PC-3 (cell line): ENCODE data around the gene FOXD2. TPM values are rescaled to one million over a fixed set of nuclear protein-coding genes. Genes with fewer than 3 reads are reported as not detected.

Source experiments
- ATAC-seq: fragments of 200-7000 bp; cut with Tn5 transposase; 2 replicates; pipeline ENCODE4 v1.9.1; 2020; ENCODE audit warnings: mild to moderate bottlenecking, moderate library complexity
- BruUV-seq: library from RNA; stranded (reverse); fragments of 400-500 nt; replicated peaks from 2 replicates; lab custom pipeline; 2021; lab: Mats Ljungman, UMichigan
- CTCF ChIA-PET: fragments of 300-600 bp; sonication (Branson Sonifier 250); formaldehyde crosslinking; loops from one replicate; lab custom pipeline; 2022; ENCODE audit warnings: antibody characterized with exemption; lab: Charles Lee
- POLR2A ChIA-PET: fragments of 300-600 bp; sonication (Branson Sonifier 250); formaldehyde crosslinking; loops from one replicate; lab custom pipeline; 2022; ENCODE audit warnings: antibody characterized with exemption; ENCODE audit not compliant: unreplicated experiment; lab: Charles Lee
- DNase-seq: peaks from one replicate; pipeline ENCODE4 v3.0.0-alpha.2; 2015
- H2AFZ ChIP-seq: fragments of 300-600 bp; sonication (generic); 2 replicates; pipeline ENCODE4 v1.6.0; 2016; ENCODE audit warnings: antibody characterized with exemption, low read length
- H3F3A ChIP-seq: fragments of 300-600 bp; sonication (generic); one replicate; pipeline ENCODE4 v1.6.0; 2017; ENCODE audit warnings: antibody characterized with exemption, low read length, control low read depth, mild to moderate bottlenecking; ENCODE audit not compliant: unreplicated experiment
- H3K27ac ChIP-seq: fragments of 300-600 bp; sonication (generic); 2 replicates; pipeline ENCODE4 v1.5.1; 2016; ENCODE audit warnings: mild to moderate bottlenecking, low read length
- H3K27me3 ChIP-seq: fragments of 300-600 bp; sonication (generic); 2 replicates; pipeline ENCODE4 v1.6.1; 2016; ENCODE audit warnings: low read length, mixed read lengths
- H3K36me3 ChIP-seq: fragments of 300-600 bp; sonication (generic); 2 replicates; pipeline ENCODE4 v1.6.1; 2016; ENCODE audit warnings: low read depth, mixed run types, low read length, mixed read lengths
- H3K4me1 ChIP-seq: fragments of 300-600 bp; sonication (generic); 2 replicates; pipeline ENCODE4 v1.5.1; 2016; ENCODE audit warnings: low read length; ENCODE audit not compliant: insufficient read depth
- H3K4me2 ChIP-seq: fragments of 300-600 bp; sonication (generic); 2 replicates; pipeline ENCODE4 v1.6.0; 2016; ENCODE audit warnings: low read length
- H3K4me3 ChIP-seq: fragments of 300-600 bp; sonication (generic); 2 replicates; pipeline ENCODE4 v1.5.1; 2016; ENCODE audit warnings: mild to moderate bottlenecking, low read length, mixed read lengths
- H3K79me2 ChIP-seq: fragments of 300-600 bp; sonication (generic); 2 replicates; pipeline ENCODE4 v1.6.1; 2017; ENCODE audit warnings: low read length, mixed read lengths
- H3K9ac ChIP-seq: fragments of 300-600 bp; sonication (generic); 2 replicates; pipeline ENCODE4 v1.6.0; 2016; ENCODE audit warnings: mild to moderate bottlenecking, low read length
- H3K9me2 ChIP-seq: fragments of 300-600 bp; sonication (generic); replicated peaks from 2 replicates; pipeline ENCODE4 v1.6.1; 2016; ENCODE audit warnings: mixed run types, low read length, mixed read lengths
- H3K9me3 ChIP-seq: fragments of 300-600 bp; sonication (generic); 2 replicates; pipeline ENCODE4 v1.6.1; 2016; ENCODE audit warnings: low read length, mixed read lengths
- H4K20me1 ChIP-seq: fragments of 300-600 bp; sonication (generic); 2 replicates; pipeline ENCODE4 v1.6.1; 2016; ENCODE audit warnings: low read length, mixed read lengths
- EZH2 ChIP-seq: fragments of 300-600 bp; sonication (generic); IDR thresholded peaks from one replicate; pipeline ENCODE4 v1.6.1; 2017; ENCODE audit warnings: antibody characterized with exemption, mild to moderate bottlenecking, low read length; ENCODE audit not compliant: unreplicated experiment
- EZH2phosphoT487 ChIP-seq: fragments of 300-600 bp; sonication (generic); IDR thresholded peaks from 2 replicates; pipeline ENCODE4 v1.6.1; 2018; ENCODE audit warnings: mild to moderate bottlenecking, antibody characterized with exemption, low read length, borderline replicate concordance
- intact Hi-C: fragments of 100-400 bp; cut with micrococcal nuclease; formaldehyde crosslinking; loops from 2 replicates; pipeline ENCODE4 v1.9.0; 2023
- total RNA-seq: library from RNA; depleted of rRNA; stranded (reverse); fragments of >200 nt; gene quantifications from 2 replicates; pipeline ENCODE4 v1.2.3, GENCODE V29; 2014
- TF ChIP-seq, protein P1 (sequence below): fragments of 300-600 bp; sonication (generic); conservative IDR thresholded peaks from 2 replicates; pipeline ENCODE4 v1.5.1; 2017; ENCODE audit warnings: antibody characterized with exemption, low read depth, mild to moderate bottlenecking, low read length

FOXD2 gene
- total RNA-seq, 1 experiment from 2014 or later = 0.80 TPM

DNA sequence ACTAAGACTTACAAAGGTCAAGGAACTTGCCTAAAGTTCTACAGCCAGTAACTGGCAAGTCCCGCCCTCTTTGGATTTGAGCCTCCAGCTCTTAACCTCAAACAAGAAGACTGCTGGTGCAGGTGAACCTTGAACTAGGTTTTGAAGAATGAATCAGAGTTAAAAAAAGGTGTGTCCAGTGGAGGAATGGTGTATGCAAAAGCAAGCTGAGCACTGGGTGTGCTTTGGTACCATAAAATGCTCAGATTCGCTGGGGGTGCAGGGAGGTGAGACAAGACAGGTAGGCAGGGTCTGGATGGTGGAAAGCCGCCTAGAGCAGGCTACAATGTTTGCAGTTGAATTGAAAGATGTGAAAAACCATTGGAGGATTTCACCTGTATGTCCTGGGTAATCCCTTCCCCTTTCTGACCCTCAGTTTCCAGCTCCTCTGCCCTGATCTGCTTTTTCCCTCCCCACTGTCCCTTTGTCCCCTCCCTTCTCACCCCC lies 39.8 kb downstream of the FOXD2 start:
- Histone ChIP-seq H2AFZ (peak overlapping the region; percentile 8; the same call in 1 of the 2 replicates), H3K9me2 (no peaks in the 10 kb centered on the region), H3K79me2 (no peaks in the 10 kb centered on the region), H3K4me3 (peak overlapping the region; percentile 19; the same call in 1 of the 2 replicates), H4K20me1 (no peaks in the 10 kb centered on the region), H3K4me2 (peak overlapping the region; percentile 57), H3K9ac (no peak overlapping the region), H3K27me3 (no peaks in the 10 kb centered on the region), H3K36me3 (no peaks in the 10 kb centered on the region), H3K9me3 (no peaks in the 10 kb centered on the region), H3F3A (no peaks in the 10 kb centered on the region), H3K27ac (peak overlapping the region; percentile 29), H3K4me1 (peaks cover 20% of the 10 kb centered on the region)
- TF ChIP-seq EZH2 (no peak), EZH2phosphoT487 (no peak)
- TF ChIP-seq, protein P1, sequence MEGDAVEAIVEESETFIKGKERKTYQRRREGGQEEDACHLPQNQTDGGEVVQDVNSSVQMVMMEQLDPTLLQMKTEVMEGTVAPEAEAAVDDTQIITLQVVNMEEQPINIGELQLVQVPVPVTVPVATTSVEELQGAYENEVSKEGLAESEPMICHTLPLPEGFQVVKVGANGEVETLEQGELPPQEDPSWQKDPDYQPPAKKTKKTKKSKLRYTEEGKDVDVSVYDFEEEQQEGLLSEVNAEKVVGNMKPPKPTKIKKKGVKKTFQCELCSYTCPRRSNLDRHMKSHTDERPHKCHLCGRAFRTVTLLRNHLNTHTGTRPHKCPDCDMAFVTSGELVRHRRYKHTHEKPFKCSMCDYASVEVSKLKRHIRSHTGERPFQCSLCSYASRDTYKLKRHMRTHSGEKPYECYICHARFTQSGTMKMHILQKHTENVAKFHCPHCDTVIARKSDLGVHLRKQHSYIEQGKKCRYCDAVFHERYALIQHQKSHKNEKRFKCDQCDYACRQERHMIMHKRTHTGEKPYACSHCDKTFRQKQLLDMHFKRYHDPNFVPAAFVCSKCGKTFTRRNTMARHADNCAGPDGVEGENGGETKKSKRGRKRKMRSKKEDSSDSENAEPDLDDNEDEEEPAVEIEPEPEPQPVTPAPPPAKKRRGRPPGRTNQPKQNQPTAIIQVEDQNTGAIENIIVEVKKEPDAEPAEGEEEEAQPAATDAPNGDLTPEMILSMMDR = no peak
- CTCF ChIA-PET = interaction anchor here (1.0 to 1.4 kb wide), 2 partner anchors 40 kb away, joined by 4 to 8 read pairs; partner anchors contain the start of gene FOXD2
- BruUV-seq = no TSS peak
- intact Hi-C loops = no loop called here
- POLR2A ChIA-PET = interaction anchor here (0.6 kb wide), 1 partner anchor 17 kb away, joined by 7 read pairs; no protein-coding TSS in a partner anchor
- DNase-seq (peak; percentile 57), ATAC-seq (peak; percentile 38)

DNA sequence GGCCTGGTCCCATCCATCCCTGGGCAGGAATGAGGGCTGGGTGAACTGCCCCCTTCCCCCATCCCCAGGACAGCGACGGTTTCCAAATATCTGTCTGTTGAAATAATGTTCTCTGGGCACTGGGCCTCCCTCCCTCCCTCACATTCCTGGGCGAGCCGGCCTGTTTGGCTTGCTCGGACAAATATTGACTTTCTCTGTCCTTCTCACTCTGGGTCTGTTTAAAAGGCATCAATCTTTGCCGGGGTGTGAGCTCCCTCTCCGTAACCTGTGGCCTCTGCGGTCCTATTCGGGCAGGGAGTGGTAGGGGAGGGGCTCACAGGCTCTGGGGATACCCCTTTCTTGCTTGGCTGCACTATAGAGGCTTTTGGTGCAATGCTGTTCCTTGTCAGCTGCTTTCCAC lies 40.2 kb downstream of the FOXD2 start:
- peak overlapping the region; percentile 19; the same call in 1 of the 2 replicates for H3K4me3 ChIP-seq
- H3K9me3 ChIP-seq = no peaks in the 10 kb centered on the region
- H3K9ac ChIP-seq = no peak overlapping the region
- BruUV-seq = no TSS peak
- no peaks in the 10 kb centered on the region for H3K9me2 ChIP-seq
- no peaks in the 10 kb centered on the region for H3K36me3 ChIP-seq
- ChIA-PET CTCF (interaction anchor here (1.0 kb wide), 1 partner anchor 41 kb away, joined by 4 read pairs; no protein-coding TSS in a partner anchor), POLR2A (interaction anchor here (0.6 kb wide), 1 partner anchor 18 kb away, joined by 7 read pairs; no protein-coding TSS in a partner anchor)
- ATAC-seq (peak; percentile 96), DNase-seq (peak; percentile 82)
- no peaks in the 10 kb centered on the region for H3F3A ChIP-seq
- peaks cover 20% of the 10 kb centered on the region for H3K4me1 ChIP-seq
- H3K4me2 ChIP-seq = peak overlapping the region; percentile 57
- TF ChIP-seq EZH2phosphoT487 (no peak), EZH2 (no peak)
- TF ChIP-seq, protein P1 = no peak
- H4K20me1 ChIP-seq = no peaks in the 10 kb centered on the region
- no peaks in the 10 kb centered on the region for H3K27me3 ChIP-seq
- H2AFZ ChIP-seq = peak overlapping the region; percentile 8; the same call in 1 of the 2 replicates
- no peaks in the 10 kb centered on the region for H3K79me2 ChIP-seq
- H3K27ac ChIP-seq = peak overlapping the region; percentile 37
- intact Hi-C loops = no loop called here

DNA sequence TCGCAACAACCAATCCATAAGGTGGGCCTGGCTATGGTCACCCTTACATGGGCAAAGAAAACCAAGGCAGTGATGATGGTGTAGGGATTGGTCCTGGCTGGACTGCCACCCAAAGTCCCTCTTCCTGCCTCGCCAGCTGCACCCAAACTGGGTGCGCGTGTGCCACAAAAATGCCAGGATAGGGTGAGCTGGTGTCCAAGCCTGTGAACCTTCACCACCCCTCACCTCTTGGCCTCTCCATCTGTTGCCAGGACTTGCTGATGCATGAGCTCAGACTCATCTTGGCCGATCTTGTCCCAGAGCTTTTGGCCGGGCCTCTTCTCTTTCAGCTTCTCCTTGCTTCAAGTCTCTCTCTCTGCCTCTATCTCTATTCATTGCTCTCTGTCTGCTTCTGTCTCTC lies 41.8 kb downstream of the FOXD2 start:
- no peak for ATAC-seq
- H3K4me1 ChIP-seq = peaks cover 20% of the 10 kb centered on the region

More for the DNA sequence above, 41.8 kb downstream of the FOXD2 start:
- Histone ChIP-seq H4K20me1 (no peaks in the 10 kb centered on the region), H3K27me3 (no peaks in the 10 kb centered on the region), H3F3A (no peaks in the 10 kb centered on the region), H3K27ac (no peak overlapping the region), H3K4me2 (no peak overlapping the region), H2AFZ (no peak overlapping the region), H3K79me2 (no peaks in the 10 kb centered on the region), H3K9ac (no peak overlapping the region), H3K36me3 (no peaks in the 10 kb centered on the region), H3K9me3 (no peaks in the 10 kb centered on the region), H3K9me2 (no peaks in the 10 kb centered on the region), H3K4me3 (no peak overlapping the region)
- ChIA-PET POLR2A (no interaction called here), CTCF (no interaction called here)
- TF ChIP-seq EZH2 (no peak), EZH2phosphoT487 (no peak)
- TF ChIP-seq, protein P1 = no peak
- intact Hi-C loops = no loop called here
- DNase-seq = no peak
- no TSS peak for BruUV-seq
